H1 (cell line): ENCODE results near the gene GRID1. TPM values are rescaled to one million over a fixed set of nuclear protein-coding genes. Genes with fewer than 3 reads are reported as not detected.

Source experiments
- EZH2 ChIP-seq: fragments of 200-600 bp; sonication (generic); IDR thresholded peaks from 2 replicates; pipeline ENCODE4 v1.7.1; 2012; ENCODE audit warnings: low read depth, mild to moderate bottlenecking, moderate library complexity, low read length, inconsistent platforms; ENCODE audit not compliant: severe bottlenecking
- GABPA ChIP-seq: IDR thresholded peaks from 2 replicates; pipeline ENCODE4 v1.6.1; 2011; ENCODE audit warnings: mild to moderate bottlenecking, low read length, moderate library complexity, borderline replicate concordance; ENCODE audit not compliant: insufficient read depth
- JUN ChIP-seq: IDR thresholded peaks from 2 replicates; pipeline ENCODE4 v1.6.1; 2011; ENCODE audit warnings: low read depth, mild to moderate bottlenecking, improper control_type of control experiment, low read length
- NRF1 ChIP-seq: IDR thresholded peaks from 2 replicates; pipeline ENCODE4 v1.6.1; 2011; ENCODE audit warnings: mild to moderate bottlenecking, low read depth, low read length, improper control_type of control experiment
- RFX5 ChIP-seq: IDR thresholded peaks from 2 replicates; pipeline ENCODE4 v1.6.1; 2011; ENCODE audit warnings: low read depth, low read length, improper control_type of control experiment, borderline replicate concordance
- TCF12 ChIP-seq: IDR thresholded peaks from 2 replicates; pipeline ENCODE4 v1.6.1; 2011; ENCODE audit warnings: low read depth, mild to moderate bottlenecking, low read length
- polyA plus RNA-seq, 7 experiments: library from polyadenylated mRNA; depleted of rRNA in 3 of 7; stranded (reverse) in 5 of 7; unstranded in 2 of 7; fragments of >200 nt in 5 of 7; fragments of 200-250 nt in 2 of 7; gene quantifications; 1 replicate in 5 of 7; 2 replicates in 1 of 7; 4 replicates in 1 of 7; pipeline versions ENCODE4 v1.2.1 to v1.2.3, GENCODE V29; 2011 to 2013; ENCODE audit warnings: missing spikeins in 2 of 7, mixed read lengths in 2 of 7
- total RNA-seq: library from RNA; stranded (reverse); fragmentation: NEBNext Ultra II Directional; extraction: Animal tissue kit (Norgen Biotek cat#: 25700); gene quantifications from 2 replicates; pipeline ENCODE4 v1.2.1, GENCODE V29; 2021
- TF ChIP-seq, protein P1 (sequence below): fragments of 300-600 bp; sonication (generic); IDR thresholded peaks from 2 replicates; pipeline ENCODE4 v1.7.1; 2012; ENCODE audit warnings: low read length, moderate library complexity, mild to moderate bottlenecking, inconsistent platforms; ENCODE audit not compliant: insufficient replicate concordance
- TF ChIP-seq, protein P2 (sequence below): IDR thresholded peaks from 2 replicates; pipeline ENCODE4 v1.6.1; 2012; ENCODE audit warnings: inconsistent platforms
- TF ChIP-seq, protein P3 (sequence below): IDR thresholded peaks from 2 replicates; pipeline ENCODE4 v1.6.1; 2012; ENCODE audit warnings: inconsistent platforms

The GRID1 gene
- total and polyA plus RNA-seq, 2 of the 8 experiments (the other 6 are each of a cell fraction or from before 2014, with no cell fraction given): 0.22 to 0.30 TPM

DNA sequence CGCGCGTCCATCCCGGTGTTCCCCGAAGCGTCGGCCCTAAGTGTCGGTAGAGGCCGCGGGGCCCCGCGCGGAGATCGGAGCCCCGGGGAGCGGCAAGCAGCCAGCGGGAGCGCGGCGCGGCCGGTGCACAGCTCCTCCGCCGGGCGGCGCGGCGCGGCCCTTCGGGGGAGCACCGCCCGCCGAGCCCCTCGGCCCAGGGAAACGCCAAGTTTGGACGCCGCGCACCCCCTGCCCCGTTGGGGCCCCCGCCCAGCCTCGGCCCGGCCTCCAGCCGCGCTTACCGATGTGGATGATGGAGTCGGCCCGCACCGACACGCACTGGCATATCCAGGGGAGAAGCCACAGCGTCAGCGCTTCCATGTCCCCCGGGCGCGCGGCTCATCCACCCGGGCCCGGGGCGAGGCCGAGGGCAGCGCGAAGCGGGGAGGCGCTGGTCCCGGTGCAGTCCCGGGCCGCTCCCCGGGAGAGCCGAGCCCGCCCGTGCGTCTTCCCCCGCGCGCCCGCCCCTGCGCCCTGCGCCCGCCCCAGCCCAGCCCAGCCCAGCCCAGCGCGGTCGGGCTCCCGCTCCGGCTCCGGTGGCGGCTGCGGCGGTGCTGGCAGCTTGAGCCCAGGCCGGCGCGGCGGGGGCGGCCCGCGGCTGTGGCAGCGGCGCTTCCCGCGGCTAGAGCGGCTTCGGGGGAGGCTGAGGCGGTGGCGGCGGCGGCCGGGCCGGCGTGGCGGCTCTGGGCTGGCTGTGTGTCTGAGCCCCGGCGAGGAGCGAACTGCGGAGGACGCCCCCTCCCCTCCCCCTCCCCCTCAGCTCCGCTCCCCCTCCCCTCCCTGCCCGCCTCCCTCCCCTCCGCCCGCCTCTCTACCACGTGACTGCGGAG, at the start of gene GRID1 (continued):
- TF ChIP-seq, protein P1, sequence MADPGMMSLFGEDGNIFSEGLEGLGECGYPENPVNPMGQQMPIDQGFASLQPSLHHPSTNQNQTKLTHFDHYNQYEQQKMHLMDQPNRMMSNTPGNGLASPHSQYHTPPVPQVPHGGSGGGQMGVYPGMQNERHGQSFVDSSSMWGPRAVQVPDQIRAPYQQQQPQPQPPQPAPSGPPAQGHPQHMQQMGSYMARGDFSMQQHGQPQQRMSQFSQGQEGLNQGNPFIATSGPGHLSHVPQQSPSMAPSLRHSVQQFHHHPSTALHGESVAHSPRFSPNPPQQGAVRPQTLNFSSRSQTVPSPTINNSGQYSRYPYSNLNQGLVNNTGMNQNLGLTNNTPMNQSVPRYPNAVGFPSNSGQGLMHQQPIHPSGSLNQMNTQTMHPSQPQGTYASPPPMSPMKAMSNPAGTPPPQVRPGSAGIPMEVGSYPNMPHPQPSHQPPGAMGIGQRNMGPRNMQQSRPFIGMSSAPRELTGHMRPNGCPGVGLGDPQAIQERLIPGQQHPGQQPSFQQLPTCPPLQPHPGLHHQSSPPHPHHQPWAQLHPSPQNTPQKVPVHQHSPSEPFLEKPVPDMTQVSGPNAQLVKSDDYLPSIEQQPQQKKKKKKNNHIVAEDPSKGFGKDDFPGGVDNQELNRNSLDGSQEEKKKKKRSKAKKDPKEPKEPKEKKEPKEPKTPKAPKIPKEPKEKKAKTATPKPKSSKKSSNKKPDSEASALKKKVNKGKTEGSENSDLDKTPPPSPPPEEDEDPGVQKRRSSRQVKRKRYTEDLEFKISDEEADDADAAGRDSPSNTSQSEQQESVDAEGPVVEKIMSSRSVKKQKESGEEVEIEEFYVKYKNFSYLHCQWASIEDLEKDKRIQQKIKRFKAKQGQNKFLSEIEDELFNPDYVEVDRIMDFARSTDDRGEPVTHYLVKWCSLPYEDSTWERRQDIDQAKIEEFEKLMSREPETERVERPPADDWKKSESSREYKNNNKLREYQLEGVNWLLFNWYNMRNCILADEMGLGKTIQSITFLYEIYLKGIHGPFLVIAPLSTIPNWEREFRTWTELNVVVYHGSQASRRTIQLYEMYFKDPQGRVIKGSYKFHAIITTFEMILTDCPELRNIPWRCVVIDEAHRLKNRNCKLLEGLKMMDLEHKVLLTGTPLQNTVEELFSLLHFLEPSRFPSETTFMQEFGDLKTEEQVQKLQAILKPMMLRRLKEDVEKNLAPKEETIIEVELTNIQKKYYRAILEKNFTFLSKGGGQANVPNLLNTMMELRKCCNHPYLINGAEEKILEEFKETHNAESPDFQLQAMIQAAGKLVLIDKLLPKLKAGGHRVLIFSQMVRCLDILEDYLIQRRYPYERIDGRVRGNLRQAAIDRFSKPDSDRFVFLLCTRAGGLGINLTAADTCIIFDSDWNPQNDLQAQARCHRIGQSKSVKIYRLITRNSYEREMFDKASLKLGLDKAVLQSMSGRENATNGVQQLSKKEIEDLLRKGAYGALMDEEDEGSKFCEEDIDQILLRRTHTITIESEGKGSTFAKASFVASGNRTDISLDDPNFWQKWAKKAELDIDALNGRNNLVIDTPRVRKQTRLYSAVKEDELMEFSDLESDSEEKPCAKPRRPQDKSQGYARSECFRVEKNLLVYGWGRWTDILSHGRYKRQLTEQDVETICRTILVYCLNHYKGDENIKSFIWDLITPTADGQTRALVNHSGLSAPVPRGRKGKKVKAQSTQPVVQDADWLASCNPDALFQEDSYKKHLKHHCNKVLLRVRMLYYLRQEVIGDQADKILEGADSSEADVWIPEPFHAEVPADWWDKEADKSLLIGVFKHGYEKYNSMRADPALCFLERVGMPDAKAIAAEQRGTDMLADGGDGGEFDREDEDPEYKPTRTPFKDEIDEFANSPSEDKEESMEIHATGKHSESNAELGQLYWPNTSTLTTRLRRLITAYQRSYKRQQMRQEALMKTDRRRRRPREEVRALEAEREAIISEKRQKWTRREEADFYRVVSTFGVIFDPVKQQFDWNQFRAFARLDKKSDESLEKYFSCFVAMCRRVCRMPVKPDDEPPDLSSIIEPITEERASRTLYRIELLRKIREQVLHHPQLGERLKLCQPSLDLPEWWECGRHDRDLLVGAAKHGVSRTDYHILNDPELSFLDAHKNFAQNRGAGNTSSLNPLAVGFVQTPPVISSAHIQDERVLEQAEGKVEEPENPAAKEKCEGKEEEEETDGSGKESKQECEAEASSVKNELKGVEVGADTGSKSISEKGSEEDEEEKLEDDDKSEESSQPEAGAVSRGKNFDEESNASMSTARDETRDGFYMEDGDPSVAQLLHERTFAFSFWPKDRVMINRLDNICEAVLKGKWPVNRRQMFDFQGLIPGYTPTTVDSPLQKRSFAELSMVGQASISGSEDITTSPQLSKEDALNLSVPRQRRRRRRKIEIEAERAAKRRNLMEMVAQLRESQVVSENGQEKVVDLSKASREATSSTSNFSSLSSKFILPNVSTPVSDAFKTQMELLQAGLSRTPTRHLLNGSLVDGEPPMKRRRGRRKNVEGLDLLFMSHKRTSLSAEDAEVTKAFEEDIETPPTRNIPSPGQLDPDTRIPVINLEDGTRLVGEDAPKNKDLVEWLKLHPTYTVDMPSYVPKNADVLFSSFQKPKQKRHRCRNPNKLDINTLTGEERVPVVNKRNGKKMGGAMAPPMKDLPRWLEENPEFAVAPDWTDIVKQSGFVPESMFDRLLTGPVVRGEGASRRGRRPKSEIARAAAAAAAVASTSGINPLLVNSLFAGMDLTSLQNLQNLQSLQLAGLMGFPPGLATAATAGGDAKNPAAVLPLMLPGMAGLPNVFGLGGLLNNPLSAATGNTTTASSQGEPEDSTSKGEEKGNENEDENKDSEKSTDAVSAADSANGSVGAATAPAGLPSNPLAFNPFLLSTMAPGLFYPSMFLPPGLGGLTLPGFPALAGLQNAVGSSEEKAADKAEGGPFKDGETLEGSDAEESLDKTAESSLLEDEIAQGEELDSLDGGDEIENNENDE: no peak
- TF ChIP-seq, protein P2, sequence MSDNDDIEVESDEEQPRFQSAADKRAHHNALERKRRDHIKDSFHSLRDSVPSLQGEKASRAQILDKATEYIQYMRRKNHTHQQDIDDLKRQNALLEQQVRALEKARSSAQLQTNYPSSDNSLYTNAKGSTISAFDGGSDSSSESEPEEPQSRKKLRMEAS: no peak
- no peak for TF ChIP-seq NRF1
- TF ChIP-seq JUN: no peak
- TF ChIP-seq EZH2: peak; percentile 82
- TF ChIP-seq RFX5: no peak
- no peak for TF ChIP-seq TCF12
- no peak for TF ChIP-seq GABPA
- TF ChIP-seq, protein P3, sequence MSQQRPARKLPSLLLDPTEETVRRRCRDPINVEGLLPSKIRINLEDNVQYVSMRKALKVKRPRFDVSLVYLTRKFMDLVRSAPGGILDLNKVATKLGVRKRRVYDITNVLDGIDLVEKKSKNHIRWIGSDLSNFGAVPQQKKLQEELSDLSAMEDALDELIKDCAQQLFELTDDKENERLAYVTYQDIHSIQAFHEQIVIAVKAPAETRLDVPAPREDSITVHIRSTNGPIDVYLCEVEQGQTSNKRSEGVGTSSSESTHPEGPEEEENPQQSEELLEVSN: no peak
